NCI-H1092 treated with DMSO at 0.1 percent for 48 hours (cell line): ENCODE results near the gene WDR11.

Experiments
- DNase-seq: peaks from one replicate; lab custom pipeline; 2025; lab: John Stamatoyannopoulos, UW

WDR11 gene

GRCh38 chr10:120944586-120945125 lies 93.5 kb downstream of the WDR11 start:
- DNase-seq, result no peak

GRCh38 chr10:120945182-120945581 lies 94.0 kb downstream of the WDR11 start:
- no peak for DNase-seq

DNA sequence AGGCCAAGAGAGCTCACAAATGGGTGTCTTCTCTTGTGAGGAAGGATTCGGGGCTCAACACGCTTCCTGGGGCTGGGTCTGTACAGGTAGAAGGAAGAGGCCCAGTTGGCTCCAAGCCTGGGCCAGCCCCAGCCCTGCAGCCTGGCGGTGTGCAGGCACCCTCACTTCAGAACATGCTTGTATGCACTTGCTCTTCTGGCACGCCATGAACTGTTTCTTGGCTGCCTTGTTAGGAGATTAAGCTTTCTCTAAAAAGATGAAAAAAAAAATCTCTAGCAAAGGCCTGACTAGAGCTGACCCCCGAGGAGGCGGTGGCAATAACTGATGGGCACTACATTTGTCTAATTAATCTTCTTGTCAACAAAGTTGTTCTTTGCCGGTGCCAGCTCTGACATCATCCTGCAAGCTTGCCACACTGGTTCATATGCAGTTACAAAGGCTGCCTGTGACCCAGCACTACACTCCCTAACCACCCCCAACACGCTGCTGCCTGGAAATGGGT lies 94.7 kb downstream of the WDR11 start:
- DNase-seq, result no peak

- DNase-seq, result no peak
Measured at GRCh38 chr10:120946497-120946896, 95.3 kb downstream of the WDR11 start.

- DNase-seq, result no peak
Measured at GRCh38 chr10:120948889-120949608, 97.9 kb downstream of the WDR11 start.

DNA sequence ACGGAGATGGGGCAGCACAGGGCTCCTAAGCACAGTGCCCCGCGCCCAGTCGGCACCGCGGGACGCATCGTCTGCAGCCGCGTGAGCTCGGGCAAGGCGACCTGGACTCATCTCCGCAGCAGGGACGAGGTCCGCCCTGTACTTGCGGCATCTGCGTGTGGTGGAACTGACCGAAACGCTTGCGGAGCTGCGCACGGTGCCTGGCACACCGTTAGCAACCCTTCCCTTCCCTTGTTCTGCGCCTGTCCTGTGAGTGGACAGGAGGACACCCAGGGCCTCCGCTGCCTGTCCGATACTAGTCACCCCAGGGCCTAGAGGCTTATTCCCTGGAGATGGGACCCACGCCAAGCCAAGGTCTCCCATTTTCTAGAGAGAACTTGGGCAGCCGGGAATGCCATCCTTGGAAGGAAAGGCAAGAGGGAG lies 98.5 kb downstream of the WDR11 start:
- no peak for DNase-seq

DNA sequence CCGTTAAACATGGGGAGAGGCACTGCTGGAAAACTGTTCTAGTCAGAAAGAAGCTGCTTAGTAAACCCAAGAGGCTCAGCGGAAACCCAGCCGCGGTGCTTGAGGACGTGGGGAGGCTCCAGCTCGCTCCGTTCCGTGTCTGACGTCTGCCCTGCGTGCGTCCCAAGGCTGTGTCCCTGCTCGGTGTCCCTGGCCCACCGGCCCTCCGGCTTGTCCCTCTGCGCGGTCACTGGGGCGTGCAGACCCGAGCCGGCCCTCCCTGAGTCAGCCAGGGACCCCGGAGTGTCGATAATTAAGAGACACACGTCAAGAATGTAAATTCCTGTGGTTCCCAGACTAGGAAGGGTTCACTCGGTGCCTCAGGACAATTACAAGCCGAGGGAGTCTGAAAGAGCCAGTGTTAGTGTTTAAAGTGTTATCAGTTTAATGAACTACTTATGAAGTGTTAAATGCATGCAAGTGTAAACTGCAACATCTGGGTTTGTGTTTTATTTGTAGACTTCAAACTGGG lies 98.9 kb downstream of the WDR11 start:
- no peak for DNase-seq

DNA sequence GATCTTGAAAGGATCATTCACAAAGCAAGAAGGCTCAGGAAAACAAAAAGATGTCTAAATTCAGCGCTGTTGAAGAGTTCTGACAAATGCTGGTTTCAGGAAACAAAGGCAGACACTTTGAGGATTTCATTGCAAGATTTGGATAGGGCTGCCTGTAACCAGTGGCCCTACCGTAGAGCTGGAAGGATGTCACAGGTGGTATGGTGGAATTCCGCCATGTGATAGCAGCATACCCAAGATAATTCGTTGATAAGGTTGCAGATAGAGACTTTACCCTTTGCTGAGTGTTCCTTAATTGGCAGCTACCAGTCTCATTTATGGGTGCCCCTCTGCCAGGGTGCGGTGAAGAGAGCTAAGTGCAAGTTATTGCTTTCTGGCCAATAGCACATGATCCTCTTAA lies 100.1 kb downstream of the WDR11 start:
- DNase-seq, result no peak

GRCh38 chr10:120953897-120954296 lies 102.7 kb downstream of the WDR11 start:
- no peak for DNase-seq
